Posterior vena cava (tissue), 2 donors: ENCODE measurements around the gene ZNF664. TPM values are rescaled to one million over a fixed set of nuclear protein-coding genes. Genes with fewer than 3 reads are reported as not detected.
A peak's percentile ranks its signal among the peaks of the same experiment; 100 is the strongest.

Experiments used
- DNase-seq: peaks from one replicate; pipeline ENCODE4 v3.0.0-alpha.2; 2020; ENCODE audit warnings: low spot score
- intact Hi-C, 2 donors: fragments of 100-400 bp; cut with DNase I; formaldehyde crosslinking; loops; one replicate each; pipeline versions ENCODE4 v1.14.1 to v1.14.2; 2022 to 2023
- long read RNA-seq, 2 donors: library from polyadenylated mRNA; unstranded; transcript quantifications; one replicate each; pipeline ENCODE4 v2.0.0, GENCODE V29; 2020 to 2021
- total RNA-seq, 2 donors: library from RNA; stranded (reverse); fragmentation: NEBNext Ultra II Directional; extraction: Animal tissue kit (Norgen Biotek cat#: 25700); gene quantifications; one replicate each; pipeline ENCODE4 v1.2.1, GENCODE V29; 2021
- donor health status: DM: yes; HTN: yes; CAD: no.
- donor health status: DM: yes; HTN: yes; CAD: no.

ZNF664 gene
- 10 to 100 TPM; 55.1 to 56.4 TPM for total RNA-seq
- long read RNA-seq, donor 1, full-length matches to known transcripts: 3 of 5 reads
- long read RNA-seq, donor 1, partial matches to known transcripts: 0 of 5 reads
- long read RNA-seq, donor 1, other reads (novel, unspliced or antisense): 2 of 5 reads
- long read RNA-seq, donor 2, partial matches to known transcripts: 0 of 4 reads
- long read RNA-seq, donor 2, other reads (novel, unspliced or antisense): 3 of 4 reads

- intact Hi-C loops: no loop called here
- DNase-seq: peak; percentile 95
Measured at GRCh38 chr12:123972457-123973401, at the start of gene ZNF664, which contains the start of gene CCDC92. TSS of gene ZNF664 (plus strand) at chr12:123973215. CDS start at chr12:124012145, 38,930 bp downstream. TSS of gene CCDC92 (minus strand) at chr12:123972831. CDS start at chr12:123944305, 28,526 bp downstream.

GRCh38 chr12:123923927-123924326 is 49.1 kb upstream of the ZNF664 start:
- intact Hi-C loops: no loop called here
- DNase-seq: no peak

DNA sequence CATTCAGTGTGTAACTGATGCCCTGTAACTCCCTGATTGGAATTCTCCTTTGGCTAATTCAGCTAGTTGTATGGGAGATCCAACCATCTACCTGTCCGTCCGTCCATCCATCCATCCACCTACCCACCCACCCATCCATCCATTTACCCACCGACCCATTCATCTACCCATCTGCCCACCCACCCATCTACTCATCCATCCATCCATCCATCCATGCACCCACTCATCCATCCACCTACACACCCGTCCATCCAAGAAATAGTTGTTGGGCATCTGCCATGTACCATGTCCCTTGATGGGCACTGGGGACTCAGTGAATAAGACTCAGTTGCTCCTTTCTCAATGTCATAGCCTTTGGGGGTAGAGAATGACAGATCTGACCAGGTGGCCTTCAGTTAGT is 48.5 kb upstream of the ZNF664 start:
- no peak for DNase-seq
- intact Hi-C loops: no loop called here

DNA sequence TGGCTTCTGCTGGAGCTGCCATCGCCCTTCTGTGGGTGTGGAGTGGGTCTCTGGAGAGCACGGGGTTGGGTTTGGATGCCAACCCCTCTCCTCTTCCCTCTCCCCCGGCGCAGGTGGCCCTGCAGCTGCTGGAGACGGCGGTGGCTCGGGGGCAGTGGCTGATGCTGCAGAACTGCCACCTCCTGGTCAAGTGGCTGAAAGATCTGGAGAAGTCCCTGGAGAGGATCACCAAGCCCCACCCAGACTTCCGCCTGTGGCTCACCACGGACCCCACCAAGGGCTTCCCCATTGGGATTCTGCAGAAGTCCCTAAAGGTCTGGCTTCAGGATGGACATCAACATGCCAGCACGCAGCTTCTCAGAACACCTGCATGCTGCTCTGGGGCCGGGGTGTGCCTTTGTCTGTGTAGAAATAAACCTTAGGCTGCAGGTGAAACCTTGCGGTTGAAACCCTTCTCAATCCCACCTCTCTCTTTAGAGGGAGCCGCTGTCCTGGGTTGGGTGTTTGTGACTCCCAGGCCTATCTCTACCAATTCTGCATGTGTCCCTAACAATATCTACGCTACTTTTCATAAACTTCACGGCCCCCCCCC is 44.6 kb upstream of the ZNF664 start:
- intact Hi-C loops: no loop called here
- DNase-seq: no peak

DNA sequence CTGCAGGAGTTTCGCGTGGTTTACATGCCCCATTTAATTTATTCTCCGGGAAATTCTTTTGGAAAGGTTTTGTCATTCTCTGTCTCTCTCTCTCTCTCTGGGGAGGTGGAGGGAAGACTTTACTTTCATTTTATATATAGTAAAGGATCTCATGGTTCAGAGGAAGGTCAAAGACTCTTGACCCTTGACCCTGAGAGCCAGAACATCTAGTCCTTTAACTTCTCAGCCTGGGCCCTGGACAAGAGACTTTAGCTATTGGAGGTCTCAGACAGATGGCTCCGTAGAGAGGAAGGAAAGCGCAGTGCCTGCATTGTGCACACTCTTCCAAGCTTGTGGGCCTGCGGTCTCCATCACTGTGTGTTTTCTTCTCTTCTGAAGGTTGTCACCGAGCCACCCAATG is 44.1 kb upstream of the ZNF664 start:
- intact Hi-C loops: no loop called here
- DNase-seq: no peak

DNA sequence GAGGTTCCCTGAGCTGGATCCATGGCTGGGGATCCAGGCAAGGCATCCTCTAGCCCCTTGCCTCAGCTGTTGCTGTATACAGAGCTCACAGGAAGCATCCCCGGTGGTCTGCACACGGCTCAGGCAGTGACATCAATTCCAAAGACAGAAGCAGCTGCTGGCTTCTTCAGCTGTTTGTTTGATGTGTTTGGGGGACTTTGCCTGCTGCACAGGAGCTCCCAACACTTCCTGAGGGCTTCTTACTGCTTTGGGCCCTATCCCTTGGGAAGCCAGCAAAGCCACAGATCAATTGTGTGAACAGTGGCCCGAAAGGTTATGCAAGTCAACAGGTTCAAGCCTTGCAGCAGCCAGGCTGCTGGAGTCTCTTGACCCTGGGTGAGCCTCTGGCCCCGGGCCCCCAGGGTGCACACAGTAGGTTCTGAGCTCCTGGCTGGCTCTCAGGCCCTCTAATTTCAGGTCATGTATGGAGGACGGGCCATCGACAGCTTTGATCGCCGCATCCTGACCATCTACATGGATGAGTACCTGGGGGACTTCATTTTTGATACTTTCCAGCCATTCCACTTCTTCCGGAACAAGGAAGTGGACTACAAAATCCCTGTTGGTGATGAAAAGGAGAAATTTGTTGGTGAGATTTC is 43.0 kb upstream of the ZNF664 start:
- intact Hi-C loops: no loop called here
- DNase-seq: peak; percentile 59

DNA sequence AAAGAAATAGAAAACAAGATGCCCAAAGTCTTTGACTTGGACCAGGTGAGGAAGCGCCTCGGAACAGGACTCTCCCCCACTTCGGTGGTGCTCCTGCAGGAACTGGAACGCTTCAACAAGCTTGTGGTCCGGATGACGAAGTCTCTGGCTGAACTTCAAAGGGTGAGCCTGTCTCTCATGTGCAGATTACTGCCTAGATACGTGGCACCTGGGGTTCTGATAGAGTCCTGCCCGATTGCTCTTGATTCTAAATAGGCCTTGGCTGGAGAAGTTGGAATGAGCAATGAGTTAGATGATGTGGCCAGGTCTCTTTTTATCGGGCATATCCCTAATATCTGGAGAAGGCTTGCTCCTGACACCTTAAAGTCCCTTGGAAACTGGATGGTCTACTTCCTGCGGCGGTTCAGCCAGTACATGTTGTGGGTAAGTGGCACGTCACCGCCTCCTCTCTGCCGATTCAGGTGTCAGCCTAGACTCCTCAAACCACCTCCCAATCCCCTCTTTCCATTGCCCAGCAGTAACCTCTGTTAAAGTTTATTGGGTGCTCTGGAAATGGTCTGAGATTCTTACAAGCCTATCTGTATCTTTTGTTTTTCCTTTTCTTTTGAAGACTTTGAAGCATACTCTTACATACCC is 41.2 kb upstream of the ZNF664 start:
- intact Hi-C loops: no loop called here
- peak; percentile 54 for DNase-seq

- peak; percentile 62 for DNase-seq
Measured at GRCh38 chr12:123933214-123933613, 39.8 kb upstream of the ZNF664 start.

DNA sequence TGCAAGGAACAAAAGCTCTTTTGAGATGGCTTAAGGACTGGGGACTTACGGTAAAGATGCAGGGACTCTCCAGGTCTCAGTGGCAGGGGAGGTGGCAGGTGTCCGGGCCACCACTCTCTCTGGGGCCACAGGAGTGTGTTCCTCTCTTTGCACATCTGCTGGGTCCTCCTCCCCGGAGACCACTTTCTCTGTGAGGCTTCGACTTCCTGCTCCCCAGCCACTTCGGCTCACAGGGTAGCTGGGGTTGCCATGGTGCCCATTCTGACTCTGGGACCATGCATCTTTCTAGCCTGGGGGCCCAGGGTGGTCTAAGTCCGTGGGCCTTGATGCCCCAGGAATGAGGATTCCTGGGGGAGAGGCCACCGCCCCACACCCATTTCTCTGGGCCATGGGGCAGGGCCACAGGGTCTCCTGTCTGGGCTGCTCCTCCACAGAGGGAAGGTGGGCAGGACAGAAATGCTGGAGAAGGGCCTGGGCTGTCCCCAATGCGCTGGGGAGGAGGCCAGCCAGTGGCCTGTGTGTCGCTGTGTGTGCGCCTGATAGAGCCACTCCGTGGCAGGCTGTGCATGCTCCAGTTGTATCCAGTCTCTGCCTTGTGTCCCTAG is 38.9 kb upstream of the ZNF664 start:
- intact Hi-C loops: no loop called here
- peak; percentile 73 for DNase-seq

More at GRCh38 chr12:123933214-123933613, 39.8 kb upstream of the ZNF664 start:
- intact Hi-C loops: no loop called here

- peak; percentile 44 for DNase-seq
- intact Hi-C loops: no loop called here
Measured at GRCh38 chr12:123934829-123935228, 38.2 kb upstream of the ZNF664 start.

DNA sequence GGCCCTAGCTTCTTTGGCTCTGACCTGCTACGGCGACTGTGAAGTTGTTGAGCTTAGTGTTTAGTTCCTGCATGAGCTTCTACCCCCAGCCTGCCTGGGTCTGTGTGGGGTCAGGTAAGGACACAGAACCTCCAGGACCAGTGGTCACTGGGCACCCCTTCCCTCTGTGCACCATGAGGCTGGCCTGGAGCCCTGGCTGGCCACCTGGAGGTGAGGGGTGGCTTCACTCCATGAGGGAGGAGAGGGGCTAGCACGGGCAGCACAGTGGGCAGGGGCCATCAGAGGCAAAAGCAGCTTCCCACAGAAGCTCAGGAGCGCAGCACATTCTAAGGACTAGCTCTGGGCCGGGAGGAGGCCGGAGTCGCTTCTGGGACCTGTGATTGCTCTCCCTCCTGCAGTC is 37.1 kb upstream of the ZNF664 start:
- peak; percentile 70 for DNase-seq
- intact Hi-C loops: no loop called here

DNA sequence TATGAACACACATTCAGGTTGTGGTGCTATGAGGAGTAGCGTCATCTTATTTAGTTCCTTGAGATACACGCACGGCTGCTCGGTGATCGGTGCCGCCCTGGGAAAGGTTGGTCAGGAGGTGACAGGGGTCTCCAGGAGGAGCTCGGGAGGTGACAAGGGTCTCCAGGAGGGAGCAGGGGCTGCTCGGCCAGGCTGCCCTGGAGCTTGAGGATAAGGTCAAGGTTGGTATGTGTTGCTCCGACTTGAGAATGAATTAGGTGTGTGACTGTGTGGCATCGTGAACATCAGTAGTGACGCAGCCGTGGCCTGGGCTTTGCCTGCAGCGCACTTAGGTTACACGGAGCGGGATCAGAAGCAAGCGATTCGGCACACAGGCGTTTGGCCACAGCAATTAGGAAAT is 36.5 kb upstream of the ZNF664 start:
- intact Hi-C loops: no loop called here
- peak; percentile 71 for DNase-seq

DNA sequence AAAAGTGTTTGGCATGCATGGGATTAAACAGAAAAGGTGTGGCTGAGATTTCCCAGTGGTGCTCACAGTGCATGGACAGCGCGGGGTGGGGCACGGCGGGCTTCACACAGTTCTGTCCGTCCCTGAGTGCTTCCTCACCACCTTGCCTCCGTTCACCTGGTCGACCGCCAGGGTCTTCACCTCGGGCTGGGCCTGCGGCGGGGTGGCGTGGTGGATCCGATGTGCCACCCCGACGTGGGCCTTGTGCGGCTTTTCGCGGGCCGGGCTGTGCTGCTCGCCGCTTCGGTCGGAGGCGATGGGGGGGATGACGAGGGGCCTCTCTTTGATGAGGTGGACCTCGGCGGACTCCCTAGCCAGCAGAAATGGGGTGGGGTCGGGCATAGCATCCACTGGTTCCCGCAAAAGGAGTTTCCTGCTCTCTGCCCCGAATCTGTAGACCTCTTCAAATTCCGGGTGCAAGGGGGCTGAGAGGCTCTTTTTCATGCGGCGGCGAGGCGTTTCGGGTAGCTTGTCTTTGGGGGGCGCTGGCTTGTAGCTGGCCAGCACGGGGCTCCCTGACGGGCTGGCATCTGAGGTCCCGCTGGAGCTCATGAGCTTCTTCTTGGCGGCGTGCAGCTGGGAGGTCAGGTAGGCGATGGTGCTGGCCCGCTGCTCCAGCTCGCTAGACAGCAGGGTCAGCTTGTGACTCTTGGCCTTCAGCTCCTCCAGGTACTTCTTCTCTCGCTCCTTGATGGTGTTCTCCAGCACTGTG is 35.9 kb upstream of the ZNF664 start:
- intact Hi-C loops: no loop called here
- DNase-seq: peak; percentile 73

- intact Hi-C loops: no loop called here
- DNase-seq: peak; percentile 36
Measured at GRCh38 chr12:123937707-123938591, 35.1 kb upstream of the ZNF664 start.

- DNase-seq: peak; percentile 63
- intact Hi-C loops: no loop called here
Measured at GRCh38 chr12:123938679-123939480, 34.1 kb upstream of the ZNF664 start.
